Lower leg skin (tissue), 3 donors: ENCODE data around the gene PEX6.

ENCODE experiments used
- POLR2A ChIP-seq, 2 donors: fragments of 450-650 bp; IDR thresholded peaks; one replicate each; pipeline ENCODE4 v1.6.1; 2016 to 2017; ENCODE audit warnings: antibody characterized with exemption in 2 of 2, mild to moderate bottlenecking in 1 of 2, moderate library complexity in 1 of 2
- TF ChIP-seq, protein P1 (sequence below), 3 donors: fragments of 450-650 bp; IDR thresholded peaks; one replicate each; pipeline ENCODE4 v1.5.1; 2016; ENCODE audit warnings: antibody characterized with exemption in 3 of 3, mild to moderate bottlenecking in 3 of 3, moderate library complexity in 2 of 3

DNA sequence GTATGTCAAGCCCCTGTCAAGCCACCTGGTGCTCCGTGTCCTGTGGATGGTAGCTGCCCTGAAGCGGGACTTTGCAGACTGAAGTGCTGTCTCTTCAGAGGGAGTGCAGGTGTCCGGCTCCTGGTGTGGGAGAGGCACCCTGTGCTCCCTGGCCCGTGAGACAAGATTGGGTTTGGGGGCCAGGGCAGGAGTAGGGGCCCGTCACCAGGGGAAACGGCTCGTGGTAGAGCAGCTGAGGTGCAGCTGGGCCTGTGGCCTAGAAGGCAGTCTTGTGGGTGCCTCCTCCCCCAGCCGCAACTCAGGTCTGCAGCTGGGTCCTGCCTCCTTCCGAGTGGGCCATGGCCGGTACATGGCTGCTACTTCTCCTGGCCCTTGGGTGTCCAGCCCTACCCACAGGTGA, 63.2 kb downstream of the PEX6 start, which contains the start of gene PTCRA:
- TF ChIP-seq, protein P1, sequence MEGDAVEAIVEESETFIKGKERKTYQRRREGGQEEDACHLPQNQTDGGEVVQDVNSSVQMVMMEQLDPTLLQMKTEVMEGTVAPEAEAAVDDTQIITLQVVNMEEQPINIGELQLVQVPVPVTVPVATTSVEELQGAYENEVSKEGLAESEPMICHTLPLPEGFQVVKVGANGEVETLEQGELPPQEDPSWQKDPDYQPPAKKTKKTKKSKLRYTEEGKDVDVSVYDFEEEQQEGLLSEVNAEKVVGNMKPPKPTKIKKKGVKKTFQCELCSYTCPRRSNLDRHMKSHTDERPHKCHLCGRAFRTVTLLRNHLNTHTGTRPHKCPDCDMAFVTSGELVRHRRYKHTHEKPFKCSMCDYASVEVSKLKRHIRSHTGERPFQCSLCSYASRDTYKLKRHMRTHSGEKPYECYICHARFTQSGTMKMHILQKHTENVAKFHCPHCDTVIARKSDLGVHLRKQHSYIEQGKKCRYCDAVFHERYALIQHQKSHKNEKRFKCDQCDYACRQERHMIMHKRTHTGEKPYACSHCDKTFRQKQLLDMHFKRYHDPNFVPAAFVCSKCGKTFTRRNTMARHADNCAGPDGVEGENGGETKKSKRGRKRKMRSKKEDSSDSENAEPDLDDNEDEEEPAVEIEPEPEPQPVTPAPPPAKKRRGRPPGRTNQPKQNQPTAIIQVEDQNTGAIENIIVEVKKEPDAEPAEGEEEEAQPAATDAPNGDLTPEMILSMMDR (IDR thresholded peaks at IDR 0.05), result no peak
- TF ChIP-seq POLR2A (IDR thresholded peaks at IDR 0.05), result no peak
